Testis (tissue), 2 donors: ENCODE results near the gene RAB7B.

ENCODE experiments used
- POLR2A ChIP-seq: fragments of 450-650 bp; IDR thresholded peaks from one replicate; pipeline ENCODE4 v1.6.1; 2017; ENCODE audit warnings: antibody characterized with exemption, mild to moderate bottlenecking, moderate library complexity
- TF ChIP-seq, protein P1 (sequence below), 3 experiments: fragments of 450-650 bp in 2 of 3; fragments of 200-600 bp in 1 of 3; sonication (generic) in 1 of 3; IDR thresholded peaks; one replicate each; pipeline ENCODE4 v1.5.1; 2016 to 2019; ENCODE audit warnings: antibody characterized with exemption in 3 of 3, mild to moderate bottlenecking in 2 of 3, moderate library complexity in 1 of 3

DNA sequence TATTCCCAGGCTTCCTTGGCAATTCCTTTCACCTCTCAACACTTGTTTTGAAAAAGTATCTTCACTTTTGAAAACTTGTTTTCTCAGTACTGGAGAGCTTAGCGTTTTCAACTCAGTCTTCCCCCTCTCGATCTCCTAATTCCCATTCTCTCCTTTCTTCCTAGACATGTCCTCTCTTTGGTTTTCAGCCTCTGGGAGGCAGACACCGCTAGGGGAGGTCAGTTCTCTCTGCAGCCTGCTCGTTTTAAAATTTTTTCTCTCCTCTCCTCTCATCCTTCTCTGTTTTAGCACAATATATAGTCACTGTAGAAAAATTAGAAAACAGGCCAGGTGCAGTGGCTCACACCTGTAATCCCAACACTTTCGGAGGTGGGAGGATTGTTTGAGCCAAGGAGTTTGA, 37.1 kb upstream of the RAB7B start:
- no peak for TF ChIP-seq POLR2A
- TF ChIP-seq, protein P1, sequence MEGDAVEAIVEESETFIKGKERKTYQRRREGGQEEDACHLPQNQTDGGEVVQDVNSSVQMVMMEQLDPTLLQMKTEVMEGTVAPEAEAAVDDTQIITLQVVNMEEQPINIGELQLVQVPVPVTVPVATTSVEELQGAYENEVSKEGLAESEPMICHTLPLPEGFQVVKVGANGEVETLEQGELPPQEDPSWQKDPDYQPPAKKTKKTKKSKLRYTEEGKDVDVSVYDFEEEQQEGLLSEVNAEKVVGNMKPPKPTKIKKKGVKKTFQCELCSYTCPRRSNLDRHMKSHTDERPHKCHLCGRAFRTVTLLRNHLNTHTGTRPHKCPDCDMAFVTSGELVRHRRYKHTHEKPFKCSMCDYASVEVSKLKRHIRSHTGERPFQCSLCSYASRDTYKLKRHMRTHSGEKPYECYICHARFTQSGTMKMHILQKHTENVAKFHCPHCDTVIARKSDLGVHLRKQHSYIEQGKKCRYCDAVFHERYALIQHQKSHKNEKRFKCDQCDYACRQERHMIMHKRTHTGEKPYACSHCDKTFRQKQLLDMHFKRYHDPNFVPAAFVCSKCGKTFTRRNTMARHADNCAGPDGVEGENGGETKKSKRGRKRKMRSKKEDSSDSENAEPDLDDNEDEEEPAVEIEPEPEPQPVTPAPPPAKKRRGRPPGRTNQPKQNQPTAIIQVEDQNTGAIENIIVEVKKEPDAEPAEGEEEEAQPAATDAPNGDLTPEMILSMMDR (IDR thresholded peaks at IDR 0.05), result no peak
